Spleen (tissue), 11 donors: ENCODE measurements around the gene MALAT1. TPM values are rescaled to one million over a fixed set of nuclear protein-coding genes. Genes with fewer than 3 reads are reported as not detected.
"Not testable (repeated sequence)": the region's sequence is repeated elsewhere in the genome, so short reads cannot be mapped to it uniquely, and the experiment has no call there.

ENCODE experiments used
- DNase-seq: peaks from one replicate; pipeline ENCODE4 v3.0.0-alpha.2; 2020
- H3K27ac ChIP-seq, 8 donors: fragments of 200-600 bp; sonication (generic) in 7 of 8; 1 replicate in 4 of 8; 2 replicates in 4 of 8; pipeline versions ENCODE4 v1.5.0 to v1.8.0; 2016 to 2021; ENCODE audit warnings: inconsistent platforms in 4 of 8, mild to moderate bottlenecking in 4 of 8, moderate library complexity in 1 of 8
- H3K27me3 ChIP-seq, 7 donors: fragments of 200-600 bp; sonication (generic) in 6 of 7; replicated peaks in 1 of 7; 1 replicate in 4 of 7; 2 replicates in 3 of 7; pipeline versions ENCODE4 v1.5.0 to v1.8.0; 2016 to 2021; ENCODE audit warnings: inconsistent platforms in 3 of 7, mild to moderate bottlenecking in 1 of 7
- H3K36me3 ChIP-seq, 6 donors: fragments of 200-600 bp; sonication (generic) in 5 of 6; 1 replicate in 4 of 6; 2 replicates in 2 of 6; pipeline versions ENCODE4 v1.5.0 to v1.8.0; 2016 to 2021; ENCODE audit warnings: inconsistent platforms in 2 of 6
- H3K4me1 ChIP-seq, 6 donors: fragments of 200-600 bp; sonication (generic) in 5 of 6; 1 replicate in 3 of 6; 2 replicates in 3 of 6; pipeline versions ENCODE4 v1.5.0 to v1.8.0; 2016 to 2021; ENCODE audit warnings: inconsistent platforms in 3 of 6
- H3K4me3 ChIP-seq, 8 donors: fragments of 200-600 bp; sonication (generic) in 7 of 8; 1 replicate in 4 of 8; 2 replicates in 4 of 8; pipeline versions ENCODE4 v1.5.0 to v1.8.0; 2016 to 2021; ENCODE audit warnings: inconsistent platforms in 4 of 8, mild to moderate bottlenecking in 4 of 8, moderate library complexity in 2 of 8
- H3K9me3 ChIP-seq, 8 donors: fragments of 200-600 bp; sonication (generic) in 7 of 8; 1 replicate in 4 of 8; 2 replicates in 4 of 8; pipeline versions ENCODE4 v1.5.0 to v1.8.0; 2016 to 2021; ENCODE audit warnings: inconsistent platforms in 4 of 8
- CTCF ChIP-seq, 11 experiments: fragments of 200-600 bp in 7 of 11; fragments of 450-650 bp in 4 of 11; sonication (generic) in 4 of 11; IDR thresholded peaks in 8 of 11; conservative IDR thresholded peaks in 3 of 11; 1 replicate in 7 of 11; 2 replicates in 4 of 11; pipeline versions ENCODE4 v1.4.0 to v1.8.0; 2016 to 2021; ENCODE audit warnings: antibody characterized with exemption in 11 of 11, inconsistent platforms in 4 of 11, mild to moderate bottlenecking in 1 of 11
- POLR2A ChIP-seq, 3 donors: fragments of 450-650 bp; IDR thresholded peaks; one replicate each; pipeline ENCODE4 v1.5.1; 2017; ENCODE audit warnings: antibody characterized with exemption in 3 of 3, mild to moderate bottlenecking in 1 of 3
- POLR2AphosphoS5 ChIP-seq, 3 donors: sonication (generic); formaldehyde crosslinking; IDR thresholded peaks; one replicate each; pipeline ENCODE4 v1.5.1; 2017; ENCODE audit warnings: antibody characterized with exemption in 3 of 3
- WGBS, 5 donors: extraction: QIAGEN DNeasy Blood & Tissue Kit in 3 of 5; methylation state at CpG; one replicate each; pipeline versions ENCODE4 v1.1.5 to v1.1.7; 2013 to 2018; 5-methylcytosine and 5-hydroxymethylcytosine counted together
- intact Hi-C: fragments of 100-400 bp; cut with DNase I; formaldehyde crosslinking; loops from one replicate; pipeline ENCODE4 v1.15.0; 2023; ENCODE audit warnings: low total_unique reads
- polyA plus RNA-seq, 3 donors: library from polyadenylated mRNA; stranded (reverse); fragments of 200-250 nt; gene quantifications; one replicate each; pipeline ENCODE4 v1.2.1, GENCODE V29; 2013
- total RNA-seq, 7 donors: library from RNA; depleted of rRNA in 3 of 7; stranded (reverse); fragments of >200 nt in 3 of 7; fragmentation: NEBNext Ultra II Directional in 4 of 7; extraction: Animal tissue kit (Norgen Biotek cat#: 25700) in 4 of 7; gene quantifications; one replicate each; pipeline versions ENCODE4 v1.1.0 to v1.2.1, GENCODE V29; 2016 to 2021
- donor health status: healthy with polysubstance abuse.
- donor health status: DM: no; HTN: no; CAD: no; lungs with moderate emphysema.
- donor health status: DM: no; HTN: no; CAD: no.
- donor health status: Bipolar disorder and iron deficiency.
- donor health status: healthy.
- donor health status: DM: no; HTN: no; CAD: no.
- donor health status: DM: yes; HTN: yes; CAD: no.

Gene MALAT1
- total and polyA plus RNA-seq, 10 donors: 111 to 24,490 (median 13,111) TPM

- H3K9me3 ChIP-seq: peaks cover 0 to 4% (median 0%) of the 10 kb centered on the region in 8 donors
- no peaks in the 10 kb centered on the region for H3K27me3 ChIP-seq
- TF ChIP-seq POLR2A (IDR thresholded peaks at IDR 0.05) (no peak), POLR2AphosphoS5 (IDR thresholded peaks at IDR 0.05) (no peak), CTCF (IDR thresholded peaks at IDR 0.05 in 8 of 11, conservative IDR thresholded peaks at IDR 0.05 in 3 of 11) (no peak)
- peak overlapping the region; percentile 74 to 89 (median 86) for H3K27ac ChIP-seq
- H3K4me1 ChIP-seq: peaks cover 12 to 43% (median 22%) of the 10 kb centered on the region in 6 donors
- intact Hi-C loops: no loop called here
- peak overlapping the region in 7 of 8 donors; percentile 43 to 67 (median 45) for H3K4me3 ChIP-seq
- no peak for DNase-seq
- H3K36me3 ChIP-seq: no peaks in the 10 kb centered on the region
- WGBS, 5 donors: 74 to 82% (median 78%) methylated on average over 10 of the region's 10 CpGs
These were observed 44.5 kb upstream of the MALAT1 start for GRCh38 chr11:65454311-65454695.

- 2 to 6% (median 3%) methylated on average over 27 to 47 of the region's 47 CpGs for WGBS, 5 donors
- intact Hi-C loops: no loop called here
- DNase-seq: peak; percentile 95
- Histone ChIP-seq H3K27me3 (no peaks in the 10 kb centered on the region), H3K9me3 (peaks cover 0 to 4% (median 0%) of the 10 kb centered on the region in 8 donors), H3K4me3 (peak overlapping the region; percentile 14 to 67 (median 44)), H3K4me1 (peaks cover 12 to 43% (median 22%) of the 10 kb centered on the region in 6 donors), H3K36me3 (no peaks in the 10 kb centered on the region), H3K27ac (peak overlapping the region; percentile 74 to 89 (median 86))
- TF ChIP-seq CTCF (IDR thresholded peaks at IDR 0.05 in 8 of 11, conservative IDR thresholded peaks at IDR 0.05 in 3 of 11) (peak in 3 of 11 experiments; percentile 9 to 27 (median 17)), POLR2A (IDR thresholded peaks at IDR 0.05) (peak in 2 of 3 donors; percentile 45 to 66), POLR2AphosphoS5 (IDR thresholded peaks at IDR 0.05) (peak; percentile 90 to 94 (median 92))
These were observed 44.0 kb upstream of the MALAT1 start for GRCh38 chr11:65454696-65455456.

- no peak for DNase-seq
- TF ChIP-seq POLR2AphosphoS5 (IDR thresholded peaks at IDR 0.05) (no peak), CTCF (IDR thresholded peaks at IDR 0.05 in 8 of 11, conservative IDR thresholded peaks at IDR 0.05 in 3 of 11) (no peak), POLR2A (IDR thresholded peaks at IDR 0.05) (no peak)
- WGBS, 5 donors: 87 to 97% (median 94%) methylated on average over 3 of the region's 3 CpGs
- H3K36me3 ChIP-seq: no peaks in the 10 kb centered on the region
- no peaks in the 10 kb centered on the region for H3K9me3 ChIP-seq
- H3K27me3 ChIP-seq: no peaks in the 10 kb centered on the region
- H3K27ac ChIP-seq: no peak overlapping the region
- intact Hi-C loops: no loop called here
- H3K4me3 ChIP-seq: peak overlapping the region in 1 of 8 donors; percentile 19
- H3K4me1 ChIP-seq: peaks cover 12 to 43% (median 22%) of the 10 kb centered on the region in 6 donors
These were observed 42.4 kb upstream of the MALAT1 start for GRCh38 chr11:65456418-65456817.

- intact Hi-C loops: no loop called here
These were observed 39.3 kb upstream of the MALAT1 start for GRCh38 chr11:65459552-65459951.

GRCh38 chr11:65465471-65465870 is 33.4 kb upstream of the MALAT1 start:
- H3K27ac ChIP-seq, H3K4me3 ChIP-seq, H3K9me3 ChIP-seq, H3K36me3 ChIP-seq, H3K27me3 ChIP-seq, DNase-seq, intact Hi-C loops: not testable (repeated sequence)
- WGBS, 5 donors: 94 to 96% (median 95%) methylated on average over 18 of the region's 18 CpGs
- peaks cover 0 to 16% (median 4%) of the 10 kb centered on the region in 6 donors for H3K4me1 ChIP-seq

More at GRCh38 chr11:65459552-65459951, 39.3 kb upstream of the MALAT1 start:
- no peak overlapping the region for H3K4me3 ChIP-seq
- no peaks in the 10 kb centered on the region for H3K36me3 ChIP-seq
- H3K4me1 ChIP-seq: peaks cover 7 to 20% (median 9%) of the 10 kb centered on the region in 6 donors
- DNase-seq: peak; percentile 42
- TF ChIP-seq POLR2A (IDR thresholded peaks at IDR 0.05): no peak
- no peaks in the 10 kb centered on the region for H3K27me3 ChIP-seq
- no peak overlapping the region for H3K27ac ChIP-seq
- H3K9me3 ChIP-seq: no peaks in the 10 kb centered on the region
- 70 to 86% (median 79%) methylated on average over 7 of the region's 7 CpGs for WGBS, 5 donors

GRCh38 chr11:65467306-65467705 is 31.5 kb upstream of the MALAT1 start:
- WGBS, 5 donors: 82 to 99% (median 95%) methylated on average over 6 of the region's 6 CpGs
- H3K27me3 ChIP-seq, DNase-seq, H3K9me3 ChIP-seq, intact Hi-C loops, H3K36me3 ChIP-seq, H3K27ac ChIP-seq, H3K4me3 ChIP-seq: not testable (repeated sequence)
- peaks cover 11 to 35% (median 18%) of the 10 kb centered on the region in 6 donors for H3K4me1 ChIP-seq
